ENCODE data around the gene TSC22D1. TPM values are rescaled to one million over a fixed set of nuclear protein-coding genes. Genes with fewer than 3 reads are reported as not detected.
"Not testable (repeated sequence)": the region's sequence is repeated elsewhere in the genome, so short reads cannot be mapped to it uniquely, and the experiment has no call there.

TSC22D1 gene
- total RNA-seq, 2 donors from 2014 or later: 6.4 to 13.2 TPM

GRCh38 chr13:44470638-44471562, 105.2 kb downstream of the TSC22D1 start:
- Mint-ChIP-seq H3K4me1 (ENCODE audit: low read depth in 2 of 2) (no peaks in the 10 kb centered on the region), H3K36me3 (no peaks in the 10 kb centered on the region), H3K27ac (no peak overlapping the region), H3K27me3 (no peaks in the 10 kb centered on the region), H3K9me3 (no peaks in the 10 kb centered on the region), H3K4me3 (no peak overlapping the region)
- ATAC-seq (no peak), DNase-seq (ENCODE audit: low spot score) (no peak)

GRCh38 chr13:44468874-44469273, 107.3 kb downstream of the TSC22D1 start:
- no peaks in the 10 kb centered on the region for H3K4me1 Mint-ChIP-seq (ENCODE audit: low read depth in 2 of 2)
- H3K27ac Mint-ChIP-seq: no peak overlapping the region
- no peaks in the 10 kb centered on the region for H3K27me3 Mint-ChIP-seq
- no peaks in the 10 kb centered on the region for H3K36me3 Mint-ChIP-seq
- DNase-seq (ENCODE audit: low spot score): no peak
- ATAC-seq: no peak
- H3K9me3 Mint-ChIP-seq: no peaks in the 10 kb centered on the region
- no peak overlapping the region for H3K4me3 Mint-ChIP-seq

GRCh38 chr13:44465318-44465717, 110.8 kb downstream of the TSC22D1 start:
- Mint-ChIP-seq H3K27ac (no peak overlapping the region), H3K9me3 (no peaks in the 10 kb centered on the region), H3K36me3 (no peaks in the 10 kb centered on the region), H3K4me3 (no peak overlapping the region), H3K4me1 (ENCODE audit: low read depth in 2 of 2) (no peaks in the 10 kb centered on the region), H3K27me3 (no peaks in the 10 kb centered on the region)
- no peak for DNase-seq (ENCODE audit: low spot score)
- ATAC-seq: no peak

GRCh38 chr13:44464471-44464870, 111.7 kb downstream of the TSC22D1 start:
- H3K9me3 Mint-ChIP-seq: no peaks in the 10 kb centered on the region
- H3K36me3 Mint-ChIP-seq: no peaks in the 10 kb centered on the region
- ATAC-seq (no peak), DNase-seq (ENCODE audit: low spot score) (no peak)
- no peak overlapping the region for H3K27ac Mint-ChIP-seq
- no peaks in the 10 kb centered on the region for H3K27me3 Mint-ChIP-seq
- H3K4me1 Mint-ChIP-seq (ENCODE audit: low read depth in 2 of 2): no peaks in the 10 kb centered on the region
- no peak overlapping the region for H3K4me3 Mint-ChIP-seq

- Mint-ChIP-seq H3K27me3 (no peaks in the 10 kb centered on the region), H3K27ac (no peak overlapping the region)
- DNase-seq (ENCODE audit: low spot score): no peak
Measured at GRCh38 chr13:44463759-44464158, 112.4 kb downstream of the TSC22D1 start.

GRCh38 chr13:44459674-44460073, 116.5 kb downstream of the TSC22D1 start:
- Mint-ChIP-seq H3K36me3 (peaks cover 6% of the 10 kb centered on the region), H3K27me3 (no peaks in the 10 kb centered on the region), H3K27ac (no peak overlapping the region), H3K4me3 (no peak overlapping the region), H3K4me1 (ENCODE audit: low read depth in 2 of 2) (peaks cover 0 to 6% of the 10 kb centered on the region in 2 donors), H3K9me3 (no peaks in the 10 kb centered on the region)
- no peak for DNase-seq (ENCODE audit: low spot score)
- peak; percentile 6 to 50 for ATAC-seq

More at GRCh38 chr13:44463759-44464158, 112.4 kb downstream of the TSC22D1 start:
- Mint-ChIP-seq H3K4me1 (ENCODE audit: low read depth in 2 of 2) (no peaks in the 10 kb centered on the region), H3K4me3 (no peak overlapping the region), H3K36me3 (no peaks in the 10 kb centered on the region), H3K9me3 (no peaks in the 10 kb centered on the region)
- ATAC-seq: no peak

- H3K4me3 Mint-ChIP-seq: no peak overlapping the region
- peaks cover 0 to 6% of the 10 kb centered on the region in 2 donors for H3K4me1 Mint-ChIP-seq (ENCODE audit: low read depth in 2 of 2)
- peaks cover 6% of the 10 kb centered on the region for H3K36me3 Mint-ChIP-seq
- H3K27me3 Mint-ChIP-seq: no peaks in the 10 kb centered on the region
- DNase-seq (ENCODE audit: low spot score) (no peak), ATAC-seq (peak in 1 of 2 donors; percentile 17)
- peak overlapping the region in 1 of 2 donors; percentile 12 for H3K27ac Mint-ChIP-seq
- H3K9me3 Mint-ChIP-seq: no peaks in the 10 kb centered on the region
Measured at GRCh38 chr13:44458313-44458975, 117.7 kb downstream of the TSC22D1 start.

GRCh38 chr13:44456212-44456611, 119.9 kb downstream of the TSC22D1 start:
- DNase-seq (ENCODE audit: low spot score); H3K9me3 Mint-ChIP-seq; H3K4me1 Mint-ChIP-seq (ENCODE audit: low read depth in 2 of 2); H3K4me3 Mint-ChIP-seq; H3K27me3 Mint-ChIP-seq; H3K36me3 Mint-ChIP-seq; H3K27ac Mint-ChIP-seq; ATAC-seq: not testable (repeated sequence)

- Mint-ChIP-seq H3K4me3 (no peak overlapping the region), H3K36me3 (peaks cover 6% of the 10 kb centered on the region), H3K27me3 (no peaks in the 10 kb centered on the region), H3K9me3 (no peaks in the 10 kb centered on the region), H3K4me1 (ENCODE audit: low read depth in 2 of 2) (peaks cover 0 to 6% of the 10 kb centered on the region in 2 donors), H3K27ac (no peak overlapping the region)
- ATAC-seq (no peak), DNase-seq (ENCODE audit: low spot score) (no peak)
Measured at GRCh38 chr13:44455769-44456168, 120.4 kb downstream of the TSC22D1 start.

- peaks cover 6% of the 10 kb centered on the region for H3K36me3 Mint-ChIP-seq
- H3K9me3 Mint-ChIP-seq: no peaks in the 10 kb centered on the region
- DNase-seq (ENCODE audit: low spot score) (no peak), ATAC-seq (no peak)
- H3K27me3 Mint-ChIP-seq: no peaks in the 10 kb centered on the region
- no peak overlapping the region for H3K27ac Mint-ChIP-seq
- H3K4me1 Mint-ChIP-seq (ENCODE audit: low read depth in 2 of 2): peaks cover 0 to 6% of the 10 kb centered on the region in 2 donors
- no peak overlapping the region for H3K4me3 Mint-ChIP-seq
Measured at GRCh38 chr13:44453881-44454280, 122.2 kb downstream of the TSC22D1 start.

GRCh38 chr13:44453069-44453468, 123.1 kb downstream of the TSC22D1 start:
- no peak overlapping the region for H3K4me3 Mint-ChIP-seq
- H3K4me1 Mint-ChIP-seq (ENCODE audit: low read depth in 2 of 2): peaks cover 0 to 9% of the 10 kb centered on the region in 2 donors
- H3K27me3 Mint-ChIP-seq: no peaks in the 10 kb centered on the region
- no peaks in the 10 kb centered on the region for H3K9me3 Mint-ChIP-seq
- peaks cover 6% of the 10 kb centered on the region for H3K36me3 Mint-ChIP-seq
- ATAC-seq (no peak), DNase-seq (ENCODE audit: low spot score) (no peak)
- no peak overlapping the region for H3K27ac Mint-ChIP-seq

GRCh38 chr13:44452418-44452817, 123.7 kb downstream of the TSC22D1 start:
- Mint-ChIP-seq H3K27me3 (no peaks in the 10 kb centered on the region), H3K9me3 (no peaks in the 10 kb centered on the region), H3K4me3 (no peak overlapping the region), H3K36me3 (peaks cover 6% of the 10 kb centered on the region), H3K4me1 (ENCODE audit: low read depth in 2 of 2) (peaks cover 0 to 6% of the 10 kb centered on the region in 2 donors), H3K27ac (no peak overlapping the region)
- no peak for DNase-seq (ENCODE audit: low spot score)
- ATAC-seq: peak; percentile 9 to 15

- Mint-ChIP-seq H3K36me3 (peaks cover 6% of the 10 kb centered on the region), H3K27ac (no peak overlapping the region), H3K4me1 (ENCODE audit: low read depth in 2 of 2) (peaks cover 0 to 4% of the 10 kb centered on the region in 2 donors), H3K4me3 (no peak overlapping the region), H3K9me3 (no peaks in the 10 kb centered on the region), H3K27me3 (no peaks in the 10 kb centered on the region)
- no peak for DNase-seq (ENCODE audit: low spot score)
- ATAC-seq: no peak
Measured at GRCh38 chr13:44451651-44452050, 124.5 kb downstream of the TSC22D1 start.

- ATAC-seq (no peak), DNase-seq (ENCODE audit: low spot score) (no peak)
- Mint-ChIP-seq H3K9me3 (no peaks in the 10 kb centered on the region), H3K4me3 (no peak overlapping the region), H3K27me3 (no peaks in the 10 kb centered on the region), H3K4me1 (ENCODE audit: low read depth in 2 of 2) (peaks cover 0 to 4% of the 10 kb centered on the region in 2 donors), H3K36me3 (peaks cover 6% of the 10 kb centered on the region), H3K27ac (no peak overlapping the region)
Measured at GRCh38 chr13:44451126-44451525, 125.0 kb downstream of the TSC22D1 start.

Data from natural killer cell treated with Interleukin-12 subunit alpha and Interleukin-12 subunit beta and Interleukin-15 and Interleukin-18, amount 100 ng/mL, for 72 hours (primary cell).